Measurements from ENCODE around the gene TTC9B.

TTC9B gene

GRCh38 chr19:40244579-40245317 is 26.6 kb upstream of the TTC9B start:
- no peak for TF ChIP-seq Cebpa-rat (IDR thresholded peaks at IDR 0.05)
- Histone ChIP-seq H3K27ac (no peak overlapping the region), H3K4me1 (peaks cover 0 to 10% (median 0%) of the 10 kb centered on the region in 10 experiments; a peak in 4 of 20 replicates), H3K27me3 (no peaks in the 10 kb centered on the region), H3K9ac (no peak overlapping the region), H3K4me3 (no peak overlapping the region), H3K4me2 (no peak overlapping the region), H4K20me1 (peaks cover 63 to 100% (median 96%) of the 10 kb centered on the region in 11 experiments), H3K9me3 (replicated peaks in 1 of 11) (no peaks in the 10 kb centered on the region), H3K36me3 (peaks cover 59 to 94% (median 88%) of the 10 kb centered on the region in 11 experiments)

- Histone ChIP-seq H3K27me3 (no peaks in the 10 kb centered on the region), H4K20me1 (peaks cover 51 to 100% (median 89%) of the 10 kb centered on the region in 11 experiments), H3K9me3 (replicated peaks in 1 of 11) (no peaks in the 10 kb centered on the region), H3K9ac (no peak overlapping the region; a peak in 1 of 22 replicates), H3K27ac (no peak overlapping the region), H3K4me1 (peaks cover 0 to 9% (median 0%) of the 10 kb centered on the region in 10 experiments; a peak in 4 of 20 replicates), H3K4me3 (no peak overlapping the region), H3K36me3 (peaks cover 68 to 97% (median 92%) of the 10 kb centered on the region in 11 experiments), H3K4me2 (no peak overlapping the region)
- TF ChIP-seq Cebpa-rat (IDR thresholded peaks at IDR 0.05): no peak
Observed at GRCh38 chr19:40243181-40243580, 25.0 kb upstream of the TTC9B start.

- Histone ChIP-seq H3K27me3 (no peaks in the 10 kb centered on the region), H4K20me1 (peaks cover 44 to 100% (median 85%) of the 10 kb centered on the region in 11 experiments), H3K27ac (no peak overlapping the region), H3K9ac (no peak overlapping the region), H3K36me3 (peaks cover 75 to 97% (median 92%) of the 10 kb centered on the region in 11 experiments), H3K4me1 (peaks cover 0 to 6% (median 0%) of the 10 kb centered on the region in 10 experiments; a peak in 3 of 20 replicates), H3K9me3 (replicated peaks in 1 of 11) (no peaks in the 10 kb centered on the region), H3K4me3 (no peak overlapping the region), H3K4me2 (no peak overlapping the region)
- TF ChIP-seq Cebpa-rat (IDR thresholded peaks at IDR 0.05): no peak
Observed at GRCh38 chr19:40242480-40242879, 24.3 kb upstream of the TTC9B start.

GRCh38 chr19:40241809-40242384 is 23.7 kb upstream of the TTC9B start:
- Histone ChIP-seq H3K36me3 (peaks cover 77 to 97% (median 92%) of the 10 kb centered on the region in 11 experiments), H3K27me3 (no peaks in the 10 kb centered on the region), H4K20me1 (peaks cover 39 to 99% (median 79%) of the 10 kb centered on the region in 11 experiments), H3K4me3 (no peak overlapping the region), H3K4me2 (no peak overlapping the region), H3K9me3 (replicated peaks in 1 of 11) (no peaks in the 10 kb centered on the region), H3K27ac (no peak overlapping the region), H3K9ac (no peak overlapping the region), H3K4me1 (peaks cover 0 to 6% (median 0%) of the 10 kb centered on the region in 10 experiments; a peak in 3 of 20 replicates)
- TF ChIP-seq Cebpa-rat (IDR thresholded peaks at IDR 0.05): no peak

GRCh38 chr19:40241125-40241808 is 23.1 kb upstream of the TTC9B start:
- no peak overlapping the region for H3K27ac ChIP-seq
- peaks cover 32 to 99% (median 74%) of the 10 kb centered on the region in 11 experiments for H4K20me1 ChIP-seq
- peaks cover 79 to 100% (median 93%) of the 10 kb centered on the region in 11 experiments for H3K36me3 ChIP-seq
- H3K4me1 ChIP-seq: peaks cover 0 to 6% (median 0%) of the 10 kb centered on the region in 10 experiments; a peak in 4 of 20 replicates
- no peak overlapping the region for H3K4me2 ChIP-seq
- TF ChIP-seq Cebpa-rat (IDR thresholded peaks at IDR 0.05): no peak
- no peak overlapping the region for H3K4me3 ChIP-seq
- H3K9me3 ChIP-seq (replicated peaks in 1 of 11): no peaks in the 10 kb centered on the region
- no peak overlapping the region for H3K9ac ChIP-seq
- H3K27me3 ChIP-seq: no peaks in the 10 kb centered on the region

- Histone ChIP-seq H3K27ac (no peak overlapping the region), H3K27me3 (no peaks in the 10 kb centered on the region), H3K9ac (no peak overlapping the region), H3K9me3 (replicated peaks in 1 of 11) (no peaks in the 10 kb centered on the region), H3K4me1 (peaks cover 0 to 9% (median 6%) of the 10 kb centered on the region in 10 experiments; a peak in 12 of 20 replicates), H4K20me1 (peaks cover 23 to 99% (median 71%) of the 10 kb centered on the region in 11 experiments), H3K4me2 (no peak overlapping the region), H3K4me3 (no peak overlapping the region), H3K36me3 (peaks cover 87 to 100% (median 96%) of the 10 kb centered on the region in 11 experiments)
- no peak for TF ChIP-seq Cebpa-rat (IDR thresholded peaks at IDR 0.05)
Observed at GRCh38 chr19:40240332-40240731, 22.1 kb upstream of the TTC9B start.

GRCh38 chr19:40239415-40240226 is 21.4 kb upstream of the TTC9B start:
- Histone ChIP-seq H3K4me2 (no peak overlapping the region), H3K4me1 (peaks cover 0 to 15% (median 8%) of the 10 kb centered on the region in 10 experiments; a peak in 11 of 20 replicates), H3K27ac (no peak overlapping the region), H3K36me3 (peaks cover 88 to 100% (median 98%) of the 10 kb centered on the region in 11 experiments), H3K9me3 (replicated peaks in 1 of 11) (no peaks in the 10 kb centered on the region), H3K9ac (no peak overlapping the region), H4K20me1 (peaks cover 16 to 99% (median 66%) of the 10 kb centered on the region in 11 experiments), H3K27me3 (no peaks in the 10 kb centered on the region), H3K4me3 (no peak overlapping the region)
- no peak for TF ChIP-seq Cebpa-rat (IDR thresholded peaks at IDR 0.05)

GRCh38 chr19:40238775-40239174 is 20.6 kb upstream of the TTC9B start:
- no peak overlapping the region for H3K27ac ChIP-seq
- no peak overlapping the region for H3K9ac ChIP-seq
- no peak overlapping the region for H3K4me3 ChIP-seq
- no peaks in the 10 kb centered on the region for H3K27me3 ChIP-seq
- H3K36me3 ChIP-seq: peaks cover 89 to 100% (median 99%) of the 10 kb centered on the region in 11 experiments
- no peak overlapping the region for H3K4me2 ChIP-seq
- H4K20me1 ChIP-seq: peaks cover 14 to 99% (median 63%) of the 10 kb centered on the region in 11 experiments; a peak in 21 of 22 replicates
- no peak for TF ChIP-seq Cebpa-rat (IDR thresholded peaks at IDR 0.05)
- no peaks in the 10 kb centered on the region for H3K9me3 ChIP-seq (replicated peaks in 1 of 11)
- peaks cover 0 to 20% (median 8%) of the 10 kb centered on the region in 10 experiments; a peak in 11 of 20 replicates for H3K4me1 ChIP-seq
